Stomach (tissue), 9 donors: ENCODE results near the gene SOD3. TPM values are rescaled to one million over a fixed set of nuclear protein-coding genes. Genes with fewer than 3 reads are reported as not detected.
A peak's percentile ranks its signal among the peaks of the same experiment; 100 is the strongest.

Experiments used
- DNase-seq, 2 donors: peaks; one replicate each; pipeline versions ENCODE4 v3.0.0 to v3.0.0-alpha.2; 2013 to 2019
- H3K27ac ChIP-seq, 5 donors: fragments of 200-600 bp in 4 of 5; sonication (generic) in 4 of 5; one replicate each; pipeline ENCODE4 v1.5.1; 2013 to 2019; ENCODE audit warnings: mild to moderate bottlenecking in 1 of 5, moderate library complexity in 1 of 5
- H3K27me3 ChIP-seq, 3 donors: fragments of 200-600 bp; sonication (generic); one replicate each; pipeline ENCODE4 v1.5.1; 2017 to 2019; ENCODE audit warnings: mixed run types in 1 of 3
- H3K36me3 ChIP-seq, 4 donors: fragments of 200-600 bp; sonication (generic); 1 replicate in 3 of 4; 2 replicates in 1 of 4; pipeline ENCODE4 v1.5.1; 2016 to 2019
- H3K4me1 ChIP-seq, 4 donors: fragments of 200-600 bp; sonication (generic); one replicate each; pipeline ENCODE4 v1.5.1; 2016 to 2019
- H3K4me3 ChIP-seq, 4 donors: fragments of 200-600 bp; sonication (generic) in 3 of 4; one replicate each; pipeline ENCODE4 v1.5.1; 2016 to 2019; ENCODE audit warnings: mild to moderate bottlenecking in 1 of 4
- H3K9me3 ChIP-seq, 4 donors: fragments of 200-600 bp; sonication (generic); one replicate each; pipeline ENCODE4 v1.5.1; 2016 to 2019
- EP300 ChIP-seq: sonication (generic); formaldehyde crosslinking; IDR thresholded peaks from one replicate; pipeline ENCODE4 v1.6.1; 2017; ENCODE audit warnings: antibody characterized with exemption
- POLR2A ChIP-seq, 4 donors: fragments of 450-650 bp; IDR thresholded peaks; one replicate each; pipeline ENCODE4 v1.6.1; 2016; ENCODE audit warnings: antibody characterized with exemption in 4 of 4, control low read depth in 2 of 4, mild to moderate bottlenecking in 1 of 4, moderate library complexity in 1 of 4
- POLR2AphosphoS5 ChIP-seq, 3 donors: sonication (generic); formaldehyde crosslinking; IDR thresholded peaks; one replicate each; pipeline ENCODE4 v1.6.1; 2016; ENCODE audit warnings: antibody characterized with exemption in 3 of 3
- WGBS, 5 donors: extraction: QIAGEN DNeasy Blood & Tissue Kit in 3 of 5; methylation state at CpG; one replicate each; pipeline versions ENCODE4 v1.1.5 to v1.1.7; 2013 to 2018; 5-methylcytosine and 5-hydroxymethylcytosine counted together
- intact Hi-C: fragments of 100-400 bp; cut with DNase I; formaldehyde crosslinking; loops from one replicate; pipeline ENCODE4 v1.15.1; 2023; ENCODE audit warnings: low total_unique reads
- polyA plus RNA-seq, 3 donors: library from polyadenylated mRNA; stranded (reverse); fragments of 200-250 nt; gene quantifications; one replicate each; pipeline ENCODE4 v1.2.3, GENCODE V29; 2013
- total RNA-seq, 5 donors: library from RNA; depleted of rRNA; stranded (reverse); fragments of >200 nt; gene quantifications; one replicate each; pipeline versions ENCODE4 v1.1.0 to v1.2.3, GENCODE V29; 2014 to 2016
- TF ChIP-seq, protein P1 (sequence below), 7 experiments: fragments of 450-650 bp in 4 of 7; fragments of 200-600 bp in 3 of 7; sonication (generic) in 3 of 7; IDR thresholded peaks; one replicate each; pipeline ENCODE4 v1.5.1; 2016 to 2019; ENCODE audit warnings: antibody characterized with exemption in 7 of 7, control low read depth in 2 of 7, mild to moderate bottlenecking in 1 of 7
- donor health status: healthy with polysubstance abuse.
- donor health status: Bipolar disorder and iron deficiency.
- donor health status: healthy.

The SOD3 gene
- total and polyA plus RNA-seq, 8 donors, result 8.8 to 188 (median 39.5) TPM

- Histone ChIP-seq H3K9me3 (peaks cover 0 to 24% (median 9%) of the 10 kb centered on the region in 4 donors), H3K36me3 (no peaks in the 10 kb centered on the region), H3K27ac (no peak overlapping the region), H3K27me3 (no peaks in the 10 kb centered on the region), H3K4me1 (no peaks in the 10 kb centered on the region), H3K4me3 (no peak overlapping the region)
- no peak for DNase-seq
- WGBS, 5 donors, result 43 to 59% (median 49%) methylated on average over 3 of the region's 3 CpGs
- TF ChIP-seq, protein P1, sequence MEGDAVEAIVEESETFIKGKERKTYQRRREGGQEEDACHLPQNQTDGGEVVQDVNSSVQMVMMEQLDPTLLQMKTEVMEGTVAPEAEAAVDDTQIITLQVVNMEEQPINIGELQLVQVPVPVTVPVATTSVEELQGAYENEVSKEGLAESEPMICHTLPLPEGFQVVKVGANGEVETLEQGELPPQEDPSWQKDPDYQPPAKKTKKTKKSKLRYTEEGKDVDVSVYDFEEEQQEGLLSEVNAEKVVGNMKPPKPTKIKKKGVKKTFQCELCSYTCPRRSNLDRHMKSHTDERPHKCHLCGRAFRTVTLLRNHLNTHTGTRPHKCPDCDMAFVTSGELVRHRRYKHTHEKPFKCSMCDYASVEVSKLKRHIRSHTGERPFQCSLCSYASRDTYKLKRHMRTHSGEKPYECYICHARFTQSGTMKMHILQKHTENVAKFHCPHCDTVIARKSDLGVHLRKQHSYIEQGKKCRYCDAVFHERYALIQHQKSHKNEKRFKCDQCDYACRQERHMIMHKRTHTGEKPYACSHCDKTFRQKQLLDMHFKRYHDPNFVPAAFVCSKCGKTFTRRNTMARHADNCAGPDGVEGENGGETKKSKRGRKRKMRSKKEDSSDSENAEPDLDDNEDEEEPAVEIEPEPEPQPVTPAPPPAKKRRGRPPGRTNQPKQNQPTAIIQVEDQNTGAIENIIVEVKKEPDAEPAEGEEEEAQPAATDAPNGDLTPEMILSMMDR (IDR thresholded peaks at IDR 0.05), result no peak
- intact Hi-C loops, result no loop called here
Measured at GRCh38 chr4:24754571-24754970, 40.8 kb upstream of the SOD3 start.

- Histone ChIP-seq H3K4me3 (no peak overlapping the region), H3K27me3 (no peaks in the 10 kb centered on the region), H3K9me3 (no peaks in the 10 kb centered on the region), H3K36me3 (no peaks in the 10 kb centered on the region), H3K4me1 (peaks cover 0 to 8% (median 0%) of the 10 kb centered on the region in 4 donors), H3K27ac (no peak overlapping the region)
- DNase-seq, result peak in 1 of 2 donors; percentile 37
- TF ChIP-seq, protein P1 (IDR thresholded peaks at IDR 0.05), result no peak
- TF ChIP-seq EP300, result no peak
- no peak for TF ChIP-seq POLR2A (IDR thresholded peaks at IDR 0.05)
- TF ChIP-seq POLR2AphosphoS5 (IDR thresholded peaks at IDR 0.05), result no peak
- WGBS, 5 donors, result 42 to 53% (median 53%) methylated on average over 5 of the region's 5 CpGs
- intact Hi-C loops, result no loop called here
Measured at GRCh38 chr4:24763631-24764297, 31.6 kb upstream of the SOD3 start.

DNA sequence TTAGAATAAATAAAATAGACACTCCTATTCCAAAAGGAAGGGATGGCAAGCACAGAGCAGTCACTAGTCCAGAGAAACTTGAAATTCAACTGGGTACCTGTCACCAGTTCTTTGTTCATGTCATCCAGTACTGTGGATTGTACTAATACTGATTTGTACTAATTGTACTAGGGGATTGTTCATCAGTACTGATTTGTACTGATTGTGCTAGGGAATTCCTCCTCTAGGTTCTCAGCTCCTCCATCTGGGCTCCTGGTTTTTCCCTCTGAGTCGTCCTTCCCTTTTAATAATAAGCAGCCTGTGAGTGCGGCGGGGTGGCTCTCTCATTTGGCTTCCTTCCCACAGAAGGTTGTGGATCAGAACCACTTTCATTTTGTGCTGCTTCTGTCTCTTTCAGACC is 31.0 kb upstream of the SOD3 start:
- H3K27ac ChIP-seq, result peak overlapping the region in 1 of 5 donors; percentile 45
- H3K4me1 ChIP-seq, result peaks cover 0 to 8% (median 0%) of the 10 kb centered on the region in 4 donors
- H3K36me3 ChIP-seq, result no peaks in the 10 kb centered on the region
- 61 to 85% (median 75%) methylated on average over 3 of the region's 3 CpGs for WGBS, 5 donors
- DNase-seq, result no peak
- H3K9me3 ChIP-seq, result no peaks in the 10 kb centered on the region
- H3K27me3 ChIP-seq, result no peaks in the 10 kb centered on the region
- TF ChIP-seq, protein P1 (IDR thresholded peaks at IDR 0.05), result no peak
- no peak for TF ChIP-seq EP300
- TF ChIP-seq POLR2AphosphoS5 (IDR thresholded peaks at IDR 0.05), result no peak
- no peak for TF ChIP-seq POLR2A (IDR thresholded peaks at IDR 0.05)
- H3K4me3 ChIP-seq, result no peak overlapping the region
- intact Hi-C loops, result no loop called here

DNA sequence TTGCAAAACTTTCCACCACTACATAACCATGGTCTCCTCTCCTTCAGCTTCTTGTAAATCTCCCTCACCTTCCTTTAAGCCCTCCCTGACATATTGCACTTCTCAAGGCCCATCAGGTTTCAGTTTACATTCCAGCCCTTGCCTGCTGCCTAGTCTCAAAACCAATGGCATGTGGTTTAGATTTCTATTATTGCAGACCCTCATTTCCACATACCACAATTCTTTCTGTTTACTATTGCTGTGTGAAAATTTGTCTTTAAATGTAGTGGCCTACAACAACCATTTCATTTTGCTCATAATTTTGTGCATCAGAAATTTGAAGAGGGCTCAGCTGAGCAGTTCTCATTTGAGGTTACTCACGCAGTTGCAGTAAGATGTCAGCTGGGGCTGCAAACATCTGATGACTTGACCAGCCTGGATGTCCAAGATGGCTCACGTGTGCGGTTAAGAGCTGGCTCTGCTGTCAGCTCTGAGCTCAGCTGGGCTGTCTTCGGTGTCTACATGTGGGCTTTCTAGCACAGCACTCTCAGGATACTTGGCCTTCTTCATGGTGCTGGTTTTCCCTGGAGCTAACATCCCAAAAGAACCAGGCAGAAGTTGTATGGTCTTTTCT is 29.9 kb upstream of the SOD3 start:
- intact Hi-C loops, result no loop called here
- Histone ChIP-seq H3K4me3 (no peak overlapping the region), H3K27ac (peak overlapping the region in 1 of 5 donors; percentile 16), H3K27me3 (no peaks in the 10 kb centered on the region), H3K9me3 (no peaks in the 10 kb centered on the region), H3K36me3 (no peaks in the 10 kb centered on the region), H3K4me1 (peaks cover 0 to 14% (median 0%) of the 10 kb centered on the region in 4 donors)
- 69 to 89% (median 80%) methylated on average over 4 of the region's 4 CpGs for WGBS, 5 donors
- TF ChIP-seq, protein P1 (IDR thresholded peaks at IDR 0.05), result no peak
- TF ChIP-seq EP300 (no peak), POLR2A (IDR thresholded peaks at IDR 0.05) (no peak), POLR2AphosphoS5 (IDR thresholded peaks at IDR 0.05) (no peak)
- DNase-seq, result no peak
